Measurements from ENCODE around the gene SYNGR3.

- TF ChIP-seq CTCF (IDR thresholded peaks at IDR 0.05; ENCODE audit: low read length): no peak
- no peak for TF ChIP-seq EZH2 (IDR thresholded peaks at IDR 0.05; ENCODE audit: borderline replicate concordance, low read length)
These were observed 14.1 kb upstream of the SYNGR3 start for GRCh38 chr16:1975432-1976215.

All from OCI-LY1 (cell line).